ENCODE results near the gene CYP4B1.

Gene CYP4B1

DNA sequence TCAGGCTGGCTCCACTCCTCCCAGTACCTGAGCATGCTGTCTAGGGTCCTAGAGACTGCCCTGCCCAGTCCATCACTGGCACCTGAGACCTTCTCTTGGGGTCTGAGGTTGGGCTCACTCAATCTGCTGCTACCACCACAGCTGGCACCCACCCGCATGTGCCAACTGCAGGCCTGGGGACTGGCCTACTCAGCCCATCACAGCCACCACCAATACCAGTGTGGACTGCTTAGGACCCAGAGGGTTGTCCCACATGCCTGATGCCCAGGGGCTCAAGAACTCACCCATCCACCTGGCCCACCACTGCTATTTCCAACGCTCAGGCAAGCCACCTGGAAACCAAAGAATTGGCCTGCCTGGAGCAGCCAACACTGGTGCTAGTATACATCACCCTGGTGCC, 63.5 kb downstream of the CYP4B1 start:
- H3K4me1 Mint-ChIP-seq: no peaks in the 10 kb centered on the region
- peaks cover 14% of the 10 kb centered on the region for H3K27me3 Mint-ChIP-seq (ENCODE audit: low read depth, poor library complexity)
- no peak for DNase-seq
- H3K4me3 Mint-ChIP-seq: no peak overlapping the region
- no peaks in the 10 kb centered on the region for H3K36me3 Mint-ChIP-seq (ENCODE audit: low read depth)
- H3K27ac Mint-ChIP-seq: no peak overlapping the region
- TF ChIP-seq CTCF (IDR thresholded peaks at IDR 0.05): no peak
- peaks cover 7% of the 10 kb centered on the region for H3K9me3 Mint-ChIP-seq

Measured in nephron progenitor cell (in vitro differentiated cells).